HCT116 (cell line): ENCODE results near the gene PSORS1C1. TPM values are rescaled to one million over a fixed set of nuclear protein-coding genes. Genes with fewer than 3 reads are reported as not detected.

Experiments
- ATAC-seq: fragments of 200-7000 bp; cut with Tn5 transposase; 2 replicates; pipeline ENCODE4 v1.9.1; 2020; ENCODE audit warnings: mild to moderate bottlenecking, moderate library complexity
- BruUV-seq: library from RNA; stranded (reverse); fragments of 400-500 nt; replicated peaks from 2 replicates; lab custom pipeline; 2021; lab: Mats Ljungman, UMichigan
- CTCF ChIA-PET: fragments of 300-600 bp; sonication (Branson Sonifier 250); formaldehyde crosslinking; loops from one replicate; lab custom pipeline; 2021; ENCODE audit warnings: antibody characterized with exemption; lab: Charles Lee
- POLR2A ChIA-PET: fragments of 300-600, 350-600 bp; sonication (Branson Sonifier 250); formaldehyde crosslinking; loops from one replicate; lab custom pipeline; 2021; ENCODE audit warnings: antibody characterized with exemption; lab: Charles Lee
- RAD21 ChIA-PET, 2 experiments: fragments of 300-600 bp; sonication (Branson Sonifier 250); formaldehyde crosslinking; loops; one replicate each; lab custom pipeline; 2023; ENCODE audit warnings: low total read pairs in 2 of 2; ENCODE audit not compliant: uncharacterized antibody in 2 of 2, unreplicated experiment in 2 of 2, low non-redundant PET in 1 of 2; lab: Charles Lee
- DNase-seq: peaks from one replicate; pipeline ENCODE4 v3.0.0-alpha.2; 2010; ENCODE audit warnings: low read depth, low spot score
- H2AFZ ChIP-seq: fragments of 200-600 bp; shearing (Covaris generic), sonication (generic); 2 replicates; pipeline ENCODE4 v1.6.1; 2017; ENCODE audit warnings: low read depth, mixed run types, mixed read lengths, antibody characterized with exemption, low read length; ENCODE audit not compliant: poor library complexity, severe bottlenecking
- H3K27ac ChIP-seq: 2 replicates; pipeline ENCODE4 v1.5.1; 2012; ENCODE audit warnings: low read depth, low read length
- H3K27me3 ChIP-seq: fragments of 200-600 bp; sonication (generic); 2 replicates; pipeline ENCODE4 v1.6.1; 2016; ENCODE audit warnings: mixed run types, low read length, mixed read lengths; ENCODE audit not compliant: insufficient read depth
- H3K36me3 ChIP-seq, 2 experiments: fragments of 200-500 bp in 1 of 2; fragments of 200-600 bp in 1 of 2; sonication (Bioruptor generic) in 1 of 2; sonication (generic) in 1 of 2; 2 replicates each; pipeline versions ENCODE4 v1.5.1 to v1.6.1; 2014 to 2016; ENCODE audit warnings: low read length in 2 of 2, inconsistent platforms in 1 of 2, mixed read lengths in 1 of 2, mixed run types in 1 of 2; ENCODE audit not compliant: insufficient read depth in 2 of 2, control insufficient read depth in 1 of 2
- H3K4me1 ChIP-seq, 2 experiments: fragments of 200-600 bp in 1 of 2; sonication (generic) in 1 of 2; 2 replicates each; pipeline versions ENCODE4 v1.5.1 to v1.6.1; 2012 to 2017; ENCODE audit warnings: low read length in 2 of 2, inconsistent platforms in 1 of 2, mild to moderate bottlenecking in 1 of 2, mixed read lengths in 1 of 2, mixed run types in 1 of 2, moderate library complexity in 1 of 2; ENCODE audit not compliant: insufficient read depth in 2 of 2, control insufficient read depth in 1 of 2
- H3K4me2 ChIP-seq: fragments of 200-600 bp; sonication (generic); 2 replicates; pipeline ENCODE4 v1.6.1; 2017; ENCODE audit warnings: mixed run types, low read length, mixed read lengths
- H3K4me3 ChIP-seq, 2 experiments: fragments of 200-600 bp in 1 of 2; sonication (generic) in 1 of 2; replicated peaks in 1 of 2; 2 replicates each; pipeline ENCODE4 v1.5.1; 2011 to 2016; ENCODE audit warnings: low read length in 2 of 2, control low read depth in 1 of 2, low read depth in 1 of 2, mild to moderate bottlenecking in 1 of 2, mixed read lengths in 1 of 2, mixed run types in 1 of 2
- H3K79me2 ChIP-seq: fragments of 200-600 bp; sonication (generic); 2 replicates; pipeline ENCODE4 v1.6.1; 2017; ENCODE audit warnings: mild to moderate bottlenecking, mixed run types, low read length, moderate library complexity, mixed read lengths; ENCODE audit not compliant: insufficient read depth
- H3K9ac ChIP-seq: fragments of 200-600 bp; sonication (generic); 2 replicates; pipeline ENCODE4 v1.6.1; 2016; ENCODE audit warnings: low read length, mixed read lengths
- H3K9me2 ChIP-seq: fragments of 200-600 bp; sonication (generic), shearing (Covaris generic); 2 replicates; pipeline ENCODE4 v1.6.1; 2017; ENCODE audit warnings: mixed run types, mild to moderate bottlenecking, moderate library complexity; ENCODE audit not compliant: insufficient read depth
- H3K9me3 ChIP-seq, 2 experiments: fragments of 200-500 bp in 1 of 2; fragments of 200-600 bp in 1 of 2; sonication (Bioruptor generic) in 1 of 2; sonication (generic) in 1 of 2; 2 replicates each; pipeline ENCODE4 v1.6.1; 2014 to 2017; ENCODE audit warnings: low read length in 2 of 2, mixed read lengths in 2 of 2, inconsistent platforms in 1 of 2, low read depth in 1 of 2, mild to moderate bottlenecking in 1 of 2, mixed run types in 1 of 2, moderate library complexity in 1 of 2; ENCODE audit not compliant: control insufficient read depth in 1 of 2, insufficient read depth in 1 of 2
- H4K20me1 ChIP-seq: fragments of 200-600 bp; sonication (generic), shearing (Covaris generic); 2 replicates; pipeline ENCODE4 v1.6.1; 2017; ENCODE audit warnings: mixed run types, mild to moderate bottlenecking, moderate library complexity; ENCODE audit not compliant: insufficient read depth
- CBX3 ChIP-seq: IDR thresholded peaks from 2 replicates; pipeline ENCODE4 v1.6.1; 2012; ENCODE audit warnings: low read depth
- EZH2 ChIP-seq: fragments of 200-600 bp; sonication (generic); IDR thresholded peaks from 2 replicates; pipeline ENCODE4 v1.6.1; 2017; ENCODE audit warnings: antibody characterized with exemption, mixed run types
- JUND ChIP-seq: IDR thresholded peaks from 2 replicates; pipeline ENCODE4 v1.6.1; 2012
- POLR2A ChIP-seq: IDR thresholded peaks from 2 replicates; pipeline ENCODE4 v1.7.0; 2011; ENCODE audit warnings: borderline replicate concordance; ENCODE audit not compliant: insufficient read depth, insufficient read length; ENCODE audit errors: extremely low read depth
- REST ChIP-seq: IDR thresholded peaks from 2 replicates; pipeline ENCODE4 v1.6.1; 2012; ENCODE audit warnings: low read depth
- SIN3A ChIP-seq: IDR thresholded peaks from 2 replicates; pipeline ENCODE4 v1.6.1; 2012; ENCODE audit warnings: low read depth
- TCF7L2 ChIP-seq: IDR thresholded peaks from 2 replicates; pipeline ENCODE4 v1.7.0; 2011; ENCODE audit warnings: borderline replicate concordance, inconsistent platforms; ENCODE audit not compliant: insufficient read depth, insufficient read length; ENCODE audit errors: extremely low read depth
- ZBTB33 ChIP-seq: IDR thresholded peaks from 2 replicates; pipeline ENCODE4 v1.6.1; 2011; ENCODE audit warnings: mild to moderate bottlenecking, low read length, moderate library complexity; ENCODE audit not compliant: insufficient replicate concordance; ENCODE audit errors: extremely low read depth
- ZFX ChIP-seq: fragments of 450-650 bp; IDR thresholded peaks from 2 replicates; pipeline ENCODE4 v1.6.1; 2017
- intact Hi-C: fragments of 100-400 bp; cut with micrococcal nuclease; formaldehyde crosslinking; loops from 2 replicates; pipeline ENCODE4 v1.10.0; 2022
- total RNA-seq: library from RNA; stranded (reverse); gene quantifications from one replicate; pipeline ENCODE4 v1.2.1, GENCODE V29; 2021; ENCODE audit not compliant: unreplicated experiment
- TF ChIP-seq, protein P1 (sequence below), 3 experiments: fragments of 200-600 bp in 1 of 3; sonication (generic) in 1 of 3; IDR thresholded peaks in 2 of 3; conservative IDR thresholded peaks in 1 of 3; 2 replicates each; pipeline ENCODE4 v1.5.1; 2012 to 2017; ENCODE audit warnings: low read depth in 2 of 3, low read length in 2 of 3, antibody characterized with exemption in 1 of 3, borderline replicate concordance in 1 of 3, control low read depth in 1 of 3, mild to moderate bottlenecking in 1 of 3, mixed read lengths in 1 of 3, mixed run types in 1 of 3, moderate library complexity in 1 of 3; ENCODE audit not compliant: insufficient read depth in 1 of 3

The PSORS1C1 gene
- total RNA-seq, 1 experiment from 2014 or later, result 9.8 TPM

- no peaks in the 10 kb centered on the region for H3K9me2 ChIP-seq
- DNase-seq (no peak), ATAC-seq (no peak)
- peaks cover 0 to 7% of the 10 kb centered on the region in 2 experiments; a peak in 2 of 4 replicates for H3K4me1 ChIP-seq
- no peak overlapping the region for H3K4me3 ChIP-seq
- no peak for TF ChIP-seq EZH2
- TF ChIP-seq, protein P1, sequence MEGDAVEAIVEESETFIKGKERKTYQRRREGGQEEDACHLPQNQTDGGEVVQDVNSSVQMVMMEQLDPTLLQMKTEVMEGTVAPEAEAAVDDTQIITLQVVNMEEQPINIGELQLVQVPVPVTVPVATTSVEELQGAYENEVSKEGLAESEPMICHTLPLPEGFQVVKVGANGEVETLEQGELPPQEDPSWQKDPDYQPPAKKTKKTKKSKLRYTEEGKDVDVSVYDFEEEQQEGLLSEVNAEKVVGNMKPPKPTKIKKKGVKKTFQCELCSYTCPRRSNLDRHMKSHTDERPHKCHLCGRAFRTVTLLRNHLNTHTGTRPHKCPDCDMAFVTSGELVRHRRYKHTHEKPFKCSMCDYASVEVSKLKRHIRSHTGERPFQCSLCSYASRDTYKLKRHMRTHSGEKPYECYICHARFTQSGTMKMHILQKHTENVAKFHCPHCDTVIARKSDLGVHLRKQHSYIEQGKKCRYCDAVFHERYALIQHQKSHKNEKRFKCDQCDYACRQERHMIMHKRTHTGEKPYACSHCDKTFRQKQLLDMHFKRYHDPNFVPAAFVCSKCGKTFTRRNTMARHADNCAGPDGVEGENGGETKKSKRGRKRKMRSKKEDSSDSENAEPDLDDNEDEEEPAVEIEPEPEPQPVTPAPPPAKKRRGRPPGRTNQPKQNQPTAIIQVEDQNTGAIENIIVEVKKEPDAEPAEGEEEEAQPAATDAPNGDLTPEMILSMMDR (IDR thresholded peaks at IDR 0.05 in 2 of 3, conservative IDR thresholded peaks at IDR 0.05 in 1 of 3; ENCODE audit: borderline replicate concordance in 1 of 3, insufficient read depth in 1 of 3, low read depth in 2 of 3, low read length in 2 of 3), result no peak
- TF ChIP-seq CBX3, result no peak
- TF ChIP-seq REST, result no peak
- TF ChIP-seq TCF7L2, result no peak
- TF ChIP-seq POLR2A, result no peak
- no peak for TF ChIP-seq ZBTB33
- TF ChIP-seq SIN3A, result no peak
- no peak for TF ChIP-seq JUND
- no peak for TF ChIP-seq ZFX
- intact Hi-C loops, result no loop called here
- no peak overlapping the region for H3K27ac ChIP-seq
- H3K4me2 ChIP-seq, result no peak overlapping the region
- H3K9me3 ChIP-seq, result no peaks in the 10 kb centered on the region
- H3K9ac ChIP-seq, result no peak overlapping the region
- POLR2A ChIA-PET, result no interaction called here
- H3K27me3 ChIP-seq, result no peaks in the 10 kb centered on the region
- BruUV-seq, result no TSS peak
- RAD21 ChIA-PET, result no interaction called here
- no peak overlapping the region for H2AFZ ChIP-seq
- no peaks in the 10 kb centered on the region for H3K36me3 ChIP-seq
- CTCF ChIA-PET, result interaction anchor here (0.9 to 1.3 kb wide), 2 partner anchors 8 to 17 kb away, joined by 4 read pairs; partner anchors contain the start of gene PSORS1C1
- H4K20me1 ChIP-seq, result no peaks in the 10 kb centered on the region
- H3K79me2 ChIP-seq, result no peaks in the 10 kb centered on the region
Measured at GRCh38 chr6:31131595-31131994, 17.0 kb downstream of the PSORS1C1 start.
